HCT116 (cell line): Measurements from ENCODE around the gene XPO1. TPM values are rescaled to one million over a fixed set of nuclear protein-coding genes. Genes with fewer than 3 reads are reported as not detected.

Experiments used
- ATAC-seq: fragments of 200-7000 bp; cut with Tn5 transposase; 2 replicates; pipeline ENCODE4 v1.9.1; 2020; ENCODE audit warnings: mild to moderate bottlenecking, moderate library complexity
- BruUV-seq: library from RNA; stranded (reverse); fragments of 400-500 nt; replicated peaks from 2 replicates; lab custom pipeline; 2021; lab: Mats Ljungman, UMichigan
- CTCF ChIA-PET: fragments of 300-600 bp; sonication (Branson Sonifier 250); formaldehyde crosslinking; loops from one replicate; lab custom pipeline; 2021; ENCODE audit warnings: antibody characterized with exemption; lab: Charles Lee
- POLR2A ChIA-PET: fragments of 300-600, 350-600 bp; sonication (Branson Sonifier 250); formaldehyde crosslinking; loops from one replicate; lab custom pipeline; 2021; ENCODE audit warnings: antibody characterized with exemption; lab: Charles Lee
- RAD21 ChIA-PET, 2 experiments: fragments of 300-600 bp; sonication (Branson Sonifier 250); formaldehyde crosslinking; loops; one replicate each; lab custom pipeline; 2023; ENCODE audit warnings: low total read pairs in 2 of 2; ENCODE audit not compliant: uncharacterized antibody in 2 of 2, unreplicated experiment in 2 of 2, low non-redundant PET in 1 of 2; lab: Charles Lee
- DNase-seq: peaks from one replicate; pipeline ENCODE4 v3.0.0-alpha.2; 2010; ENCODE audit warnings: low read depth, low spot score
- H2AFZ ChIP-seq: fragments of 200-600 bp; shearing (Covaris generic), sonication (generic); 2 replicates; pipeline ENCODE4 v1.6.1; 2017; ENCODE audit warnings: low read depth, mixed run types, mixed read lengths, antibody characterized with exemption, low read length; ENCODE audit not compliant: poor library complexity, severe bottlenecking
- H3K27ac ChIP-seq: 2 replicates; pipeline ENCODE4 v1.5.1; 2012; ENCODE audit warnings: low read depth, low read length
- H3K27me3 ChIP-seq: fragments of 200-600 bp; sonication (generic); 2 replicates; pipeline ENCODE4 v1.6.1; 2016; ENCODE audit warnings: mixed run types, low read length, mixed read lengths; ENCODE audit not compliant: insufficient read depth
- H3K36me3 ChIP-seq, 2 experiments: fragments of 200-500 bp in 1 of 2; fragments of 200-600 bp in 1 of 2; sonication (Bioruptor generic) in 1 of 2; sonication (generic) in 1 of 2; 2 replicates each; pipeline versions ENCODE4 v1.5.1 to v1.6.1; 2014 to 2016; ENCODE audit warnings: low read length in 2 of 2, inconsistent platforms in 1 of 2, mixed read lengths in 1 of 2, mixed run types in 1 of 2; ENCODE audit not compliant: insufficient read depth in 2 of 2, control insufficient read depth in 1 of 2
- H3K4me1 ChIP-seq, 2 experiments: fragments of 200-600 bp in 1 of 2; sonication (generic) in 1 of 2; 2 replicates each; pipeline versions ENCODE4 v1.5.1 to v1.6.1; 2012 to 2017; ENCODE audit warnings: low read length in 2 of 2, inconsistent platforms in 1 of 2, mild to moderate bottlenecking in 1 of 2, mixed read lengths in 1 of 2, mixed run types in 1 of 2, moderate library complexity in 1 of 2; ENCODE audit not compliant: insufficient read depth in 2 of 2, control insufficient read depth in 1 of 2
- H3K4me2 ChIP-seq: fragments of 200-600 bp; sonication (generic); 2 replicates; pipeline ENCODE4 v1.6.1; 2017; ENCODE audit warnings: mixed run types, low read length, mixed read lengths
- H3K4me3 ChIP-seq, 2 experiments: fragments of 200-600 bp in 1 of 2; sonication (generic) in 1 of 2; replicated peaks in 1 of 2; 2 replicates each; pipeline ENCODE4 v1.5.1; 2011 to 2016; ENCODE audit warnings: low read length in 2 of 2, control low read depth in 1 of 2, low read depth in 1 of 2, mild to moderate bottlenecking in 1 of 2, mixed read lengths in 1 of 2, mixed run types in 1 of 2
- H3K79me2 ChIP-seq: fragments of 200-600 bp; sonication (generic); 2 replicates; pipeline ENCODE4 v1.6.1; 2017; ENCODE audit warnings: mild to moderate bottlenecking, mixed run types, low read length, moderate library complexity, mixed read lengths; ENCODE audit not compliant: insufficient read depth
- H3K9ac ChIP-seq: fragments of 200-600 bp; sonication (generic); 2 replicates; pipeline ENCODE4 v1.6.1; 2016; ENCODE audit warnings: low read length, mixed read lengths
- H3K9me2 ChIP-seq: fragments of 200-600 bp; sonication (generic), shearing (Covaris generic); 2 replicates; pipeline ENCODE4 v1.6.1; 2017; ENCODE audit warnings: mixed run types, mild to moderate bottlenecking, moderate library complexity; ENCODE audit not compliant: insufficient read depth
- H3K9me3 ChIP-seq, 2 experiments: fragments of 200-500 bp in 1 of 2; fragments of 200-600 bp in 1 of 2; sonication (Bioruptor generic) in 1 of 2; sonication (generic) in 1 of 2; 2 replicates each; pipeline ENCODE4 v1.6.1; 2014 to 2017; ENCODE audit warnings: low read length in 2 of 2, mixed read lengths in 2 of 2, inconsistent platforms in 1 of 2, low read depth in 1 of 2, mild to moderate bottlenecking in 1 of 2, mixed run types in 1 of 2, moderate library complexity in 1 of 2; ENCODE audit not compliant: control insufficient read depth in 1 of 2, insufficient read depth in 1 of 2
- H4K20me1 ChIP-seq: fragments of 200-600 bp; sonication (generic), shearing (Covaris generic); 2 replicates; pipeline ENCODE4 v1.6.1; 2017; ENCODE audit warnings: mixed run types, mild to moderate bottlenecking, moderate library complexity; ENCODE audit not compliant: insufficient read depth
- CBX3 ChIP-seq: IDR thresholded peaks from 2 replicates; pipeline ENCODE4 v1.6.1; 2012; ENCODE audit warnings: low read depth
- CEBPB ChIP-seq: IDR thresholded peaks from 2 replicates; pipeline ENCODE4 v1.6.1; 2012; ENCODE audit warnings: low read depth
- EGR1 ChIP-seq: IDR thresholded peaks from 2 replicates; pipeline ENCODE4 v1.6.1; 2012; ENCODE audit warnings: low read depth
- ELF1 ChIP-seq: IDR thresholded peaks from 2 replicates; pipeline ENCODE4 v1.6.1; 2012; ENCODE audit warnings: low read depth, borderline replicate concordance
- EZH2 ChIP-seq: fragments of 200-600 bp; sonication (generic); IDR thresholded peaks from 2 replicates; pipeline ENCODE4 v1.6.1; 2017; ENCODE audit warnings: antibody characterized with exemption, mixed run types
- FOSL1 ChIP-seq: IDR thresholded peaks from 2 replicates; pipeline ENCODE4 v1.6.1; 2012; ENCODE audit warnings: low read depth
- JUND ChIP-seq: IDR thresholded peaks from 2 replicates; pipeline ENCODE4 v1.6.1; 2012
- RAD21 ChIP-seq: IDR thresholded peaks from 2 replicates; pipeline ENCODE4 v1.6.1; 2012; ENCODE audit warnings: low read depth, mild to moderate bottlenecking
- YY1 ChIP-seq: IDR thresholded peaks from 2 replicates; pipeline ENCODE4 v1.6.1; 2011; ENCODE audit warnings: low read length, low read depth, moderate library complexity, mild to moderate bottlenecking; ENCODE audit not compliant: insufficient replicate concordance; ENCODE audit errors: extremely low read depth
- ZFX ChIP-seq: fragments of 450-650 bp; IDR thresholded peaks from 2 replicates; pipeline ENCODE4 v1.6.1; 2017
- intact Hi-C: fragments of 100-400 bp; cut with micrococcal nuclease; formaldehyde crosslinking; loops from 2 replicates; pipeline ENCODE4 v1.10.0; 2022
- total RNA-seq: library from RNA; stranded (reverse); gene quantifications from one replicate; pipeline ENCODE4 v1.2.1, GENCODE V29; 2021; ENCODE audit not compliant: unreplicated experiment
- TF ChIP-seq, protein P1 (sequence below): IDR thresholded peaks from 2 replicates; pipeline ENCODE4 v1.6.1; 2012
- TF ChIP-seq, protein P2 (sequence below), 3 experiments: fragments of 200-600 bp in 1 of 3; sonication (generic) in 1 of 3; IDR thresholded peaks in 2 of 3; conservative IDR thresholded peaks in 1 of 3; 2 replicates each; pipeline ENCODE4 v1.5.1; 2012 to 2017; ENCODE audit warnings: low read depth in 2 of 3, low read length in 2 of 3, antibody characterized with exemption in 1 of 3, borderline replicate concordance in 1 of 3, control low read depth in 1 of 3, mild to moderate bottlenecking in 1 of 3, mixed read lengths in 1 of 3, mixed run types in 1 of 3, moderate library complexity in 1 of 3; ENCODE audit not compliant: insufficient read depth in 1 of 3

Gene XPO1
- total RNA-seq, 1 experiment from 2014 or later, result 184 TPM

DNA sequence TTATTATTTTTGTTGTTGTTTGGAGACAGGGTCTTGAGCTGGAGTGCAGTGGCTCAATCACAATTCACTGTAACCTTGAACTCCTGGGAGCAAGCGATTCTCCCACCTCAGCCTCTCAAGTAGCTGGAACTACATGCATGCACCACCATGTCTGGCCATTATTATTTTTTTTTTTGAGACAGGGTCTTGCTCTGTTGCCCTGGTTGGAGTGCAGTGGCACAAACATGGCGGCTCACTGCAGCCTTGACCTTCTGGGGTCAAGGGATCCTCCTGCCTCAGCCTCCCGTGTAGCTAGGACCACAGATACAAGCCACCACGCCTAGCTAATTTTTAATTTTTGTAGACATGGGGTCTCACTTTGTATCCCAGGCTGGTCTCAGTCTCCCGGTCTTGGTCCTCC lies 20.0 kb upstream of the XPO1 start:
- TF ChIP-seq CBX3, result no peak
- no peak for TF ChIP-seq ELF1
- TF ChIP-seq RAD21, result no peak
- TF ChIP-seq, protein P1, sequence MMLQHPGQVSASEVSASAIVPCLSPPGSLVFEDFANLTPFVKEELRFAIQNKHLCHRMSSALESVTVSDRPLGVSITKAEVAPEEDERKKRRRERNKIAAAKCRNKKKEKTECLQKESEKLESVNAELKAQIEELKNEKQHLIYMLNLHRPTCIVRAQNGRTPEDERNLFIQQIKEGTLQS, result no peak
- TF ChIP-seq ZFX, result no peak
- no peak for TF ChIP-seq JUND
- TF ChIP-seq, protein P2, sequence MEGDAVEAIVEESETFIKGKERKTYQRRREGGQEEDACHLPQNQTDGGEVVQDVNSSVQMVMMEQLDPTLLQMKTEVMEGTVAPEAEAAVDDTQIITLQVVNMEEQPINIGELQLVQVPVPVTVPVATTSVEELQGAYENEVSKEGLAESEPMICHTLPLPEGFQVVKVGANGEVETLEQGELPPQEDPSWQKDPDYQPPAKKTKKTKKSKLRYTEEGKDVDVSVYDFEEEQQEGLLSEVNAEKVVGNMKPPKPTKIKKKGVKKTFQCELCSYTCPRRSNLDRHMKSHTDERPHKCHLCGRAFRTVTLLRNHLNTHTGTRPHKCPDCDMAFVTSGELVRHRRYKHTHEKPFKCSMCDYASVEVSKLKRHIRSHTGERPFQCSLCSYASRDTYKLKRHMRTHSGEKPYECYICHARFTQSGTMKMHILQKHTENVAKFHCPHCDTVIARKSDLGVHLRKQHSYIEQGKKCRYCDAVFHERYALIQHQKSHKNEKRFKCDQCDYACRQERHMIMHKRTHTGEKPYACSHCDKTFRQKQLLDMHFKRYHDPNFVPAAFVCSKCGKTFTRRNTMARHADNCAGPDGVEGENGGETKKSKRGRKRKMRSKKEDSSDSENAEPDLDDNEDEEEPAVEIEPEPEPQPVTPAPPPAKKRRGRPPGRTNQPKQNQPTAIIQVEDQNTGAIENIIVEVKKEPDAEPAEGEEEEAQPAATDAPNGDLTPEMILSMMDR (IDR thresholded peaks at IDR 0.05 in 2 of 3, conservative IDR thresholded peaks at IDR 0.05 in 1 of 3; ENCODE audit: borderline replicate concordance in 1 of 3, insufficient read depth in 1 of 3, low read depth in 2 of 3, low read length in 2 of 3), result no peak
- no peak for TF ChIP-seq EZH2
- no peak for TF ChIP-seq EGR1
- TF ChIP-seq YY1, result no peak
- TF ChIP-seq FOSL1, result no peak
- no peak for TF ChIP-seq CEBPB
- ChIA-PET RAD21 (no interaction called here), CTCF (no interaction called here), POLR2A (no interaction called here)
- Histone ChIP-seq H3K27ac (no peak overlapping the region), H3K36me3 (no peaks in the 10 kb centered on the region), H2AFZ (no peak overlapping the region), H4K20me1 (no peaks in the 10 kb centered on the region), H3K4me3 (no peak overlapping the region), H3K27me3 (no peaks in the 10 kb centered on the region), H3K9ac (no peak overlapping the region), H3K4me1 (no peaks in the 10 kb centered on the region), H3K9me2 (no peaks in the 10 kb centered on the region), H3K9me3 (no peaks in the 10 kb centered on the region), H3K79me2 (no peaks in the 10 kb centered on the region), H3K4me2 (no peak overlapping the region)
- no TSS peak for BruUV-seq
- intact Hi-C loops, result no loop called here
- no peak for DNase-seq
- ATAC-seq, result no peak
